HG03558 (cell line): Measurements from ENCODE around the gene TMEM163.
"Not testable (repeated sequence)": the region's sequence is repeated elsewhere in the genome, so short reads cannot be mapped to it uniquely, and the experiment has no call there.

Experiments used
- ATAC-seq: cut with Tn5 transposase; IDR thresholded peaks from one replicate; pipeline ENCODE4 v1.9.1; 2021; ENCODE audit warnings: moderate number of reproducible peaks; ENCODE audit not compliant: unreplicated experiment; ENCODE audit errors: extremely low read depth

The TMEM163 gene

GRCh38 chr2:134724341-134724740, 5.5 kb upstream of the TMEM163 start:
- no peak for ATAC-seq

GRCh38 chr2:134723742-134724141, 4.9 kb upstream of the TMEM163 start:
- ATAC-seq, result not testable (repeated sequence)

GRCh38 chr2:134722728-134723127, 3.9 kb upstream of the TMEM163 start:
- ATAC-seq, result no peak

GRCh38 chr2:134721596-134721995, 2.8 kb upstream of the TMEM163 start:
- no peak for ATAC-seq

GRCh38 chr2:134718023-134718816, 580 bp downstream of the TMEM163 start:
- no peak for ATAC-seq

- ATAC-seq, result no peak
Measured at GRCh38 chr2:134717286-134718022, 1.3 kb downstream of the TMEM163 start.

- no peak for ATAC-seq
Measured at GRCh38 chr2:134716721-134717243, 2.0 kb downstream of the TMEM163 start.

GRCh38 chr2:134715932-134716643, 2.7 kb downstream of the TMEM163 start:
- ATAC-seq, result no peak

GRCh38 chr2:134714228-134714627, 4.6 kb downstream of the TMEM163 start:
- no peak for ATAC-seq

GRCh38 chr2:134713606-134714005, 5.2 kb downstream of the TMEM163 start:
- ATAC-seq, result no peak

GRCh38 chr2:134713176-134713575, 5.6 kb downstream of the TMEM163 start:
- ATAC-seq, result no peak

- no peak for ATAC-seq
Measured at GRCh38 chr2:134712736-134713135, 6.1 kb downstream of the TMEM163 start.

- ATAC-seq, result no peak
Measured at GRCh38 chr2:134712299-134712698, 6.5 kb downstream of the TMEM163 start.

GRCh38 chr2:134711692-134712091, 7.1 kb downstream of the TMEM163 start:
- no peak for ATAC-seq

GRCh38 chr2:134707330-134707676, 11.5 kb downstream of the TMEM163 start:
- no peak for ATAC-seq

- ATAC-seq, result no peak
Measured at GRCh38 chr2:134706587-134707329, 12.0 kb downstream of the TMEM163 start.

- no peak for ATAC-seq
Measured at GRCh38 chr2:134705861-134706586, 12.8 kb downstream of the TMEM163 start.

GRCh38 chr2:134704173-134704572, 14.6 kb downstream of the TMEM163 start:
- no peak for ATAC-seq

- no peak for ATAC-seq
Measured at GRCh38 chr2:134703426-134703825, 15.4 kb downstream of the TMEM163 start.

GRCh38 chr2:134700730-134701129, 18.1 kb downstream of the TMEM163 start:
- ATAC-seq, result no peak
